OCI-LY1 (cell line): Measurements from ENCODE around the gene PEX5L.

Experiments
- H2AFZ ChIP-seq: fragments of 200-600 bp; sonication (generic), shearing (Covaris generic); 2 replicates; pipeline ENCODE4 v1.6.0; 2014; ENCODE audit warnings: antibody characterized with exemption, mild to moderate bottlenecking, low read length
- H3F3A ChIP-seq: fragments of 200-600 bp; sonication (generic), shearing (Covaris generic); 2 replicates; pipeline ENCODE4 v1.6.0; 2014; ENCODE audit warnings: mild to moderate bottlenecking, antibody characterized with exemption, low read length, moderate library complexity; ENCODE audit not compliant: insufficient read depth
- H3K27ac ChIP-seq: fragments of 200-600 bp; sonication (generic); 2 replicates; pipeline ENCODE4 v1.5.1; 2014; ENCODE audit warnings: low read length, mixed run types, mild to moderate bottlenecking, low read depth; ENCODE audit not compliant: poor library complexity, severe bottlenecking
- H3K27me3 ChIP-seq: fragments of 200-600 bp; sonication (generic); 2 replicates; pipeline ENCODE4 v1.6.0; 2014; ENCODE audit warnings: antibody characterized with exemption, mild to moderate bottlenecking, low read length, moderate library complexity; ENCODE audit not compliant: insufficient read depth
- H3K36me3 ChIP-seq: fragments of 200-600 bp; sonication (generic); 2 replicates; pipeline ENCODE4 v1.6.1; 2014; ENCODE audit warnings: mild to moderate bottlenecking, antibody characterized with exemption, low read length, moderate library complexity, mixed read lengths; ENCODE audit not compliant: insufficient read depth
- H3K4me1 ChIP-seq: fragments of 200-600 bp; sonication (generic); 2 replicates; pipeline ENCODE4 v1.5.1; 2014; ENCODE audit warnings: mild to moderate bottlenecking, low read length, moderate library complexity; ENCODE audit not compliant: insufficient read depth, severe bottlenecking
- H3K4me2 ChIP-seq: fragments of 200-600 bp; sonication (generic), shearing (Covaris generic); 2 replicates; pipeline ENCODE4 v1.6.1; 2014; ENCODE audit warnings: low read length
- H3K4me3 ChIP-seq: fragments of 200-600 bp; sonication (generic); 2 replicates; pipeline ENCODE4 v1.5.1; 2014; ENCODE audit warnings: low read length, low read depth, mild to moderate bottlenecking, mixed read lengths; ENCODE audit not compliant: poor library complexity, severe bottlenecking
- H3K79me2 ChIP-seq: fragments of 200-600 bp; shearing (Covaris generic); 2 replicates; pipeline ENCODE4 v1.6.1; 2016; ENCODE audit warnings: mixed run types, low read length, mixed read lengths; ENCODE audit not compliant: insufficient read depth
- H3K9ac ChIP-seq: fragments of 200-600 bp; sonication (generic), shearing (Covaris generic); 2 replicates; pipeline ENCODE4 v1.6.1; 2014; ENCODE audit warnings: mild to moderate bottlenecking, low read length, mixed read lengths
- H3K9me2 ChIP-seq: fragments of 200-600 bp; sonication (generic), shearing (Covaris generic); 2 replicates; pipeline ENCODE4 v1.6.1; 2014; ENCODE audit warnings: low read depth, mild to moderate bottlenecking, low read length, mixed read lengths
- H3K9me3 ChIP-seq: fragments of 200-600 bp; shearing (Covaris generic); 2 replicates; pipeline ENCODE4 v1.6.1; 2014; ENCODE audit warnings: low read length, mixed read lengths
- H4K20me1 ChIP-seq: fragments of 200-600 bp; sonication (generic), shearing (Covaris generic); 2 replicates; pipeline ENCODE4 v1.6.0; 2016; ENCODE audit warnings: mild to moderate bottlenecking, low read length; ENCODE audit not compliant: insufficient read depth
- EZH2 ChIP-seq: fragments of 200-600 bp; sonication (generic), shearing (Covaris generic); IDR thresholded peaks from 2 replicates; pipeline ENCODE4 v1.8.0; 2017; ENCODE audit warnings: borderline replicate concordance, mixed run types, mild to moderate bottlenecking, antibody characterized with exemption, low read length, moderate library complexity, mixed read lengths
- TF ChIP-seq, protein P1 (sequence below): fragments of 200-600 bp; sonication (generic), shearing (Covaris generic); IDR thresholded peaks from 2 replicates; pipeline ENCODE4 v1.5.1; 2017; ENCODE audit warnings: mild to moderate bottlenecking, antibody characterized with exemption, low read length, moderate library complexity, mixed read lengths

PEX5L gene

GRCh38 chr3:179865861-179866505 lies 170.8 kb downstream of the PEX5L start:
- no peaks in the 10 kb centered on the region for H3K27me3 ChIP-seq
- H3K4me3 ChIP-seq = no peak overlapping the region
- no peak overlapping the region for H2AFZ ChIP-seq
- TF ChIP-seq, protein P1, sequence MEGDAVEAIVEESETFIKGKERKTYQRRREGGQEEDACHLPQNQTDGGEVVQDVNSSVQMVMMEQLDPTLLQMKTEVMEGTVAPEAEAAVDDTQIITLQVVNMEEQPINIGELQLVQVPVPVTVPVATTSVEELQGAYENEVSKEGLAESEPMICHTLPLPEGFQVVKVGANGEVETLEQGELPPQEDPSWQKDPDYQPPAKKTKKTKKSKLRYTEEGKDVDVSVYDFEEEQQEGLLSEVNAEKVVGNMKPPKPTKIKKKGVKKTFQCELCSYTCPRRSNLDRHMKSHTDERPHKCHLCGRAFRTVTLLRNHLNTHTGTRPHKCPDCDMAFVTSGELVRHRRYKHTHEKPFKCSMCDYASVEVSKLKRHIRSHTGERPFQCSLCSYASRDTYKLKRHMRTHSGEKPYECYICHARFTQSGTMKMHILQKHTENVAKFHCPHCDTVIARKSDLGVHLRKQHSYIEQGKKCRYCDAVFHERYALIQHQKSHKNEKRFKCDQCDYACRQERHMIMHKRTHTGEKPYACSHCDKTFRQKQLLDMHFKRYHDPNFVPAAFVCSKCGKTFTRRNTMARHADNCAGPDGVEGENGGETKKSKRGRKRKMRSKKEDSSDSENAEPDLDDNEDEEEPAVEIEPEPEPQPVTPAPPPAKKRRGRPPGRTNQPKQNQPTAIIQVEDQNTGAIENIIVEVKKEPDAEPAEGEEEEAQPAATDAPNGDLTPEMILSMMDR = no peak
- TF ChIP-seq EZH2 = no peak
- H3K9me3 ChIP-seq = peaks cover 6% of the 10 kb centered on the region; the same call in 1 of the 2 replicates
- no peak overlapping the region for H3K9ac ChIP-seq
- no peaks in the 10 kb centered on the region for H4K20me1 ChIP-seq
- no peaks in the 10 kb centered on the region for H3K9me2 ChIP-seq
- H3K36me3 ChIP-seq = no peaks in the 10 kb centered on the region
- H3K4me2 ChIP-seq = no peak overlapping the region
- no peak overlapping the region for H3K27ac ChIP-seq
- H3F3A ChIP-seq = no peaks in the 10 kb centered on the region
- H3K79me2 ChIP-seq = no peaks in the 10 kb centered on the region
- H3K4me1 ChIP-seq = peaks cover 1% of the 10 kb centered on the region

DNA sequence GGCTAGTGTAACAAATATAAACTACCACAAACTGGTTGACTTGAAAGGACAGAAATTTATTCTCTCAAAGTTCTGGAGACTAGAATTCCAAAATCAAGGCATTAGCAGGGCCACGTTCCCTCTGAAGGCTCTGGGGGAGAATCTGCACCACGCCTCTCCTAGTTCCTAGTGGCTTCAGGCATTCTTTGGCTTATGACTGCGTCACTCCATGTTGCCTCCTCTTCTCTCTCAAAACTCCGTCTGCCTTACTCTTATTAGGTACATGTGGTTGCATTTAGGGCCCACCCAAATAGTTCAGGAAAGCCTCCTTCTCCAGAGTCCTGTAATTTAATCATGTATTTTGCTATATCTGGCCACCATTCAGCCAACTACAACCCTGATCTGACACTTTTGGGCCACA lies 174.8 kb downstream of the PEX5L start:
- no peaks in the 10 kb centered on the region for H3K27me3 ChIP-seq
- no peak overlapping the region for H3K27ac ChIP-seq
- H3K9me2 ChIP-seq = no peaks in the 10 kb centered on the region
- no peaks in the 10 kb centered on the region for H3K36me3 ChIP-seq
- H3K4me2 ChIP-seq = no peak overlapping the region
- no peaks in the 10 kb centered on the region for H4K20me1 ChIP-seq
- no peak overlapping the region for H3K4me3 ChIP-seq
- peaks cover 6% of the 10 kb centered on the region; the same call in 1 of the 2 replicates for H3K9me3 ChIP-seq
- no peaks in the 10 kb centered on the region for H3K4me1 ChIP-seq
- H3F3A ChIP-seq = no peaks in the 10 kb centered on the region
- no peak overlapping the region for H3K9ac ChIP-seq
- H3K79me2 ChIP-seq = no peaks in the 10 kb centered on the region
- no peak overlapping the region for H2AFZ ChIP-seq
- TF ChIP-seq, protein P1 = no peak
- no peak for TF ChIP-seq EZH2

DNA sequence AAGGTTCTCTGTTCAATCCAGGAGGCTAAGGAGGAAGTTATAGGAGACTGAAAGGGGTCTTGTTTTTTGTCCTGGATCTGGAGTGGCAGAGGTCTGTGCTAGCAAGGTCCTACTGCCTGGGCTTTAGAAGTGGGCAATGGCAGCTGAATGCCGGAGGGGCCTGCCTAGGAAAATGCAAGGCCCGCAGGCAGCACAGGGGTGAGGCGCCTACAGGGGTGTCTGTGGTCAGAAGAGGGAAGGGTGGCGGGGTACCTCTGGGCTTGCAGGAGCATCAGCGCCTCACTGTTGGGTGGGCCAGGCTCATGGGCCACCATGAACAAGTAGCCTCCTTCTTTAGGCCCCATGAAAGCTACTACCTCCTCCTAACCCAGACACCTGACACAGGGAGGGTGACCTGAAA lies 175.4 kb downstream of the PEX5L start:
- no peak for TF ChIP-seq EZH2
- TF ChIP-seq, protein P1 = no peak
- H4K20me1 ChIP-seq = no peaks in the 10 kb centered on the region
- H3K9me2 ChIP-seq = no peaks in the 10 kb centered on the region
- H3F3A ChIP-seq = no peaks in the 10 kb centered on the region
- no peaks in the 10 kb centered on the region for H3K27me3 ChIP-seq
- peaks cover 6% of the 10 kb centered on the region; the same call in 1 of the 2 replicates for H3K9me3 ChIP-seq
- no peaks in the 10 kb centered on the region for H3K36me3 ChIP-seq
- H3K9ac ChIP-seq = no peak overlapping the region
- H3K79me2 ChIP-seq = no peaks in the 10 kb centered on the region
- no peak overlapping the region for H3K27ac ChIP-seq
- no peak overlapping the region for H2AFZ ChIP-seq
- no peak overlapping the region for H3K4me2 ChIP-seq
- H3K4me1 ChIP-seq = no peaks in the 10 kb centered on the region
- H3K4me3 ChIP-seq = no peak overlapping the region
